HUDEP-2 (cell line): ENCODE data around the gene PLEKHB2.
A peak's percentile ranks its signal among the peaks of the same experiment; 100 is the strongest.
"Not testable (repeated sequence)": the region's sequence is repeated elsewhere in the genome, so short reads cannot be mapped to it uniquely, and the experiment has no call there.

Experiments
- DNase-seq, 76 experiments: peaks; one replicate each; lab custom pipeline; 2025; ENCODE audit not compliant: unreplicated experiment in 76 of 76; lab: John Stamatoyannopoulos, UW

PLEKHB2 gene

DNA sequence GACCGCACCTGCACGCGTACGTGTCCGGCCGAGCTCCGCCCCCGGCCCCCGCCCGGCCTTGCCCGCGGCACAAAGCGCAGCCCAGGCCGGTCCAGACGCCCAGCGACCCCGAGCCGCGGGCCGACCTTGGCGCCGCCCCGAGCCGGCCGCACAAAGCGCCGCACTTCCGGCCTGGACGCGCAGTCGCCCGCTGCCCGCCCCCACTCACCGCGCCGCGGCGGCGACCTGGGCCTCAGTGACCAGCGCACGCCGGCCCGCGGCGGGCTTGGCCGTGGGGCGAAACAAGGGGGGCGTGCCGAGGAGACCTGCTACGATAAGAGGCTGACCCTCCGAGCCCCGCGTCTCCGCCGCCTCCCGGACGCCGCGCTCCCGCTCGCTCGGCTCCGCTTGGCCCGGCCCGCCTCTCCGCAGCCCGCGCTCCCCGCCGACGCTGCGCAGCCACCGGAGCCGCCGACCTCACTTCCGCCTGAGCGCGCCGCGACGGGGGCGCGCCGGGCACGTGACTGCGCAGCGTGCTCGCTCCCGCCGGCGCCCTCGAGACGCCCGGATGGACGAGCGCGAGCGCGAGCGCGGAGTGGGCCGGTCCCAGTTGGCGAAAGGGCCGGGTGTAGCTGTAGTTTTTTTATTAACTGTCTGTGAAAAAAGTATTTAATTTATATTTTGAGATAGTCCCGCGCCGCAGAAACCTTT, 12.0 kb upstream of the PLEKHB2 start, which contains the start of gene FAM168B:
TSS of gene FAM168B (minus strand) at position 455 of the 690 bp plus-strand sequence. CDS start 10,814 bp downstream, outside the sequence.
- peak in 74 of 76 experiments; percentile 15 to 88 (median 72) for DNase-seq

DNA sequence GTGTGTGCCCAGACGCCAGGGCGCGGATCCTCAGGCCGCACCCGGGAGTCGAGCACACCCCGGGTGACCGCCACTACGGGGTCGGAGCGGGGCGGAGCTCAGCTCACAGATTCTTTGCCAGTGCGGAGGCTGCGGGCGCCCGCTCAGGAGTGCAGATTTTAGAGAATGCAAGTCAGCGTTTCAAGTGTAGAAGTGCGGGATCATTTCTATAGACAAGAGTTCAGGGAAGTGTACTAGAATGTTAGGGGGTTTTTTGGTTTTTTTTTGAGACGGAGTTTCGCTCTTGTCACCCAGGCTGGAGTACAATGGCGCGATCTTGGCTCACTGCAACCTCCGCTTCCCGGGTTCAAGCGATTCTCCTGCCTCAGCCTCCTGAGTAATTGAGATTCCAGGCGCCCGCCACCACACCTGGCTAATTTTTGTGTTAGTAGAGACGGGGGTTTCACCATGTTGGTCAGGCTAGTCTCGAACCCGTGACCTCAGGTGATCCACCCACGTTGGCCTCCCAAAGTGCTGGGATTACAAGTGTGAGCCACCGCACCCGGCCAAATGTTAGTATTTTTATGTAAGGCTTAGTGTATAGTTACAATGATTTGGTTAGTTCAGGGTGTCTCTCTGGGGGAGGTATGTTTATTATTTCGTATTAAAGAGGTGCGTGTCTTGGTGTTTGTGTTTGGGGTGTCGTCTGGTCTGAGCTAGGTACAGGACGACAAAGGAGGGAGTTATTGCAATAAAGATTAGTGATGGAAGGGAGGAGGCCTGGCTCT, 11.3 kb upstream of the PLEKHB2 start:
- peak in 26 of 76 experiments; percentile 7 to 82 (median 58) for DNase-seq

DNA sequence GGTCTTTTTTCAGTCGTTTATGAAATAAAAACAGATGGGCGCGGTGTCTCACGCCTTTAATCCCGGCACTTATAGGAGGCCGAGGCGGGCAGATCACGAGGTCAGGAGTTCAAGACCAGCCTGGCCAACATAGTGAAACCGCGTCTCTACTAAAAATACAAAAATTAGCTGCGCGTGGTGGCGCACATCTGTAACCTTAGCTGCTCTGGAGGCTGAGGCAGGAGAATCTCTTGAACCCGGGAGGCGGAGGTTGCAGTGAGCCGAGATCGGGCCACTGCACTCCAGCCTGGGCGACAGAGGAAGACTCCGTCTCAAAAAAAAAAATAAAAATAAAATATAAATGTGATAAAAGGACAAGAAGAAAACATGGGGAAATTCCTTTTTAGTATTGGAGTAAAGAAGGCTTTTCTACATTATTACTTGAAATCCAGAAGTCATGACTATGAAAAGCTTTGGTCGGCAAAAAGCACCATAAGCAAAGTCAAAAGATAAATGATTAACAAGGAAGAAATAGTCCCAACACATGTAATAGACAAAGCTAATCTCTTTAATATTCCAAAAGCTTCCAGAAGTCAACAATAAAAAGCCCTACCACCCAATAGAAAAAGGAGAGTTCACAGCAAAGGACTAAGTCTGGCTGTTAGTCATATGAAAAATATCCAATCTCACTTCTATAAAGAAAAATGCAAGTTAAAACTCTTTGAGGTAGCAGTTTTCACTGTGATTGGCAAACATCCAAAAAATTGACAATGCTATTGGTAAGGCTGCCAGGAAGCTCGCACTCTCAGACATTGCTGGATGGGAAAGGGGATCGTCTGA, 10.5 kb upstream of the PLEKHB2 start:
- DNase-seq = no peak

DNA sequence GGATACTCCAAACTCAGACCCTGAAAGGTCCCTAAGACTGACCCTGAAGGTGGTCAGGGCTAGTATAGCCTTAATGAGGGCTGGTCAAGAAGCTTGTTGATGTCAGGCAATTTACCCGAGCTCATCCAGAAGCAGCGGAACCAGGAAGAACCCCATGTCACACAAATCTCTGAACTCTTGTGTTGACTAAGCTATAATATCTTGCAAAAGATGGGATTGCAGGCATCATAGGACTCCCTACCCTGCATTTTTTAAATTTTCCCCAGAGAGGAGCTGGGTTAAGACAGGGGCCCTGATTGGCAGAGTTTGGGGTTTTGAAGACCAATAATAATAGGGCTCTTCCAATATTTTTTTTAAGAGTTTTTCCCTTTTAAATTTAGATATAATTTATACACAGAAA, 2.0 kb upstream of the PLEKHB2 start:
- no peak for DNase-seq

DNA sequence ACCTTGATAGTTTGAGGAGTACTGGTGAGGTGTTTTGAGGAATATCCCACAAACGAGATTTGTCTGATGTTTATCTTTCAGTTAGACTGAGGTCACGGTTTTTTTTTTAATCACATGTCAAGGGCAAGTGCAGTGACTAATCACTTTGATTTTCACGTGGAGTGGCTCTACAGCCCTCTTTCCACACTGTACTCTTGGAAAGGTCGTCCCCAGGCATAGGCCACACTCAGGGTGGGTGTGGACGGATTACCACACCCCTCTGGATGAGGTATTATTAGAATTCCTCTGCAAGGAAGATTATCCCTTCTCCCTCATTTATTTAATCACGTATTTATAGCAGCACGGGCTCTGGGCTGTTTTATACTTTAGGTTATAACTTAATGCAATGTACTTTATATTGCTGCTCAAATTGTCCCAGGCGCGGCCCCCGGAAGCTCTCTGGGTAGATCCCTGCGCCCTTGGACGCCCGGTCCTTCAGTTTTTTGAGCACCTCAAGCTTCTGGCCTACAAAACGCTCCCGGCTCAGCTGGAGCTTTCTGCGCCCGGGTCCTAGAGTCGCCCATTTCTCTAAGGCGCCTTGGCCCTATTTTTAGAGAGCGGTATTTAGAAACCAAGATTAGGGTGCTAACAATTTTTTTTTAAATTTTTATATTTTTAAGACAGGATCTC, 515 bp upstream of the PLEKHB2 start:
- peak in 53 of 76 experiments; percentile 3 to 78 (median 42) for DNase-seq

DNA sequence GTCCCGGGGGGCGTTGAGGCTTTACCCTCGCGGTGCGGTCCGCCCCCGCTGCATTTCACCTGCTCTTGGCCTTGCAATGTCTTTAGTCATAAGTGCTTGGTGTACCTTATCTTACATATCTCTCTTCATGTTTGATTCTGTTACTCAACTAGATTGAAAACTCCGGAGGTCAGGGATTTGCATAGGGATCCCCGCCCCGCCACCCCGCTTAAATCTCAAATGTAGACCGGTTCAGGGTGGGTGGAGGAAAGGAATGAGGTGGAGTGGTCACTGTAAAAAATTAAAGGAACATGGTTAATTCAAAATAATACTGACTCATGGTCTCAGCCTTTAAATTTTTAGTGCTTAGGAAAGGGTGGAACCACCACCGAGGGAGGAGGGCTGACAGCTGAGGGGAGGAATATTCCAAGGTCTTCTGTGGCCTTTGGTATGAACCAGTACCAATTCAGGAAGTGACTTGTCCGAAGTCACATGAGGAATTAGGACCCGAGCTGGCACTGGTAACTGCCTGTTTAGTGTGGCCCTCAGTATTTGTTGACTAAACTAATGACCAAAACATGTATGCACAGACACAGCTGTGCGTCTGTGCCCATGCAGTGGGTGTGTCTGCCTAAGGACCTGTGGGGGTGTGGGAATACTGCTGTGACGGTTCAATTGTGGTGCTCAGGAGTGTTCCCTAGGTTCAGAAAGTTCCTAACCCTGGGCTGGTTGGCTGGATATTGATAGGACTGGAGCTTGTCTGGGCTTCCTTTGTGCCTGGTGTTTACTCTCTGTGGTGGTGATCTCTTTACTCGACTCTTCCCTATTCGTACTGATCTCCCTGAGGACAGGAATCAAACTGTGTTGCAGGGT, 1.0 kb downstream of the PLEKHB2 start:
- peak in 30 of 76 experiments; percentile 1 to 41 (median 14) for DNase-seq

DNA sequence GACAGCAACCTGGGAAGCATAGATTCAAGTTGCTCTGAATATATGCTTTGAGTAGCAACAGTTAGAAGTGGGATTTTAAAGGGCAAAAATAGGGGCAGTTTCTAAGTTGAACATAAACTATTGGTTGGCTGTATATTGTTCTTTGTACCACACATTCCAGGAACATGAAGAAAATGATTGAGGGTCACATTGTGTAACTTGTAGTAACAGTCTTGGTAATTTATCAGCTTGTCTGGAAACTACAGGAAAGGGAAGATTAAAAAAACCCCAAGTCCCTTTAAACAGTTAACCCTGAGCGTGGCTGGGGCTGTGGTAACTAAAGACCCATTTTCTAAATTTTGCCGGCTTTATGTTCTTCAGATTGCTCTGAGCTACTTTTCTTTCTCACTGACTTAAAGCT, 7.4 kb downstream of the PLEKHB2 start:
- DNase-seq = no peak

DNA sequence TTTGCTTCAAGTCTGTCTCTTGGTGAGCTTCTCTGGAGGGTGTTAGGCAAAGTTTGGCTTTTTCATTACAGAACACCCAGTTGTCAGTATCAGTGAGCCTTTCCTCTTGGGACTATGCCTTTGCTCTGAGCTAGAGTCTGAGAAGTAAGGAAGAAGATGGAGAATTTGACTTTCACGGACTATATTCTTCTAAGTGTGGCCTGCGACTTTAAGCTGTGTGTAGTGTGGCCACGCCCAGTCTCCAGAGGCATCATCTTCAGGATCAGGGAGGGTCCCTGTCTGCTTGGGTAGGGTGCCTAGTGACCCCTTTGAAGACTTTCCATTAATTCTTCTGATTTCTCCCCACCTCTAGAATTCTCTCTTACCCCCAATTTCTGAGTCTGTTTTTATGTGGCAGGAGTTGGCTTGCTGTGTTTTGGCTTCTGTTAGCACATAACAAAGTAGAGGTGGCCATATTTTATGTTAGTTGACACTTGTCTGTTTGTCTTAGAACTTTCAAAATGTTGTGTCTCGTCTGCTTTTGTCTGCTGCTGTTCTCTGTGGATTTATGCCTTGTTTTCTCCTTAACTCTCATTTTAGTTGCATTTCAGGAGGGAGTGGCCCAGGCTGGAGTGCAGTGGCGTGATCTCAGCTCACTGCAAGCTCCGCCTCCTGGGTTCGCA, 8.6 kb downstream of the PLEKHB2 start:
- no peak for DNase-seq

DNA sequence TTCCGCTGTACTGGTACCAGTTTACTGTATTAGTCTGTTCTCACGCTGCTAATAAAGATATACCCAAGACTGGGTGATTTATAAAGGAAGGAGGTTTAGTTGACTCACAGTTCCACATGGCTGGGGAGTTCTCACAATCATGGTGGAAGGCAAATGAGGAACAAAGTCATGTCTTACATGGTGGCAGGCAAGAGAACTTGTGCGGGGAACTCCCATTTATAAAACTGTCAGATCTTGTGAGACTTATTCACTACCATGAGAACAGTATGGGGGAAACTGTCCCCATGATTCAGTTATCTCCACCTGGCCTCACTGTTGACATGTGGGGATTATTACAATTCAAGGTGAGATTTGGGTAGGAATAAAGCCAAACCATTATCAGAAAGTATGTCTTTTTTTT, 9.8 kb downstream of the PLEKHB2 start:
- DNase-seq = not testable (repeated sequence)

DNA sequence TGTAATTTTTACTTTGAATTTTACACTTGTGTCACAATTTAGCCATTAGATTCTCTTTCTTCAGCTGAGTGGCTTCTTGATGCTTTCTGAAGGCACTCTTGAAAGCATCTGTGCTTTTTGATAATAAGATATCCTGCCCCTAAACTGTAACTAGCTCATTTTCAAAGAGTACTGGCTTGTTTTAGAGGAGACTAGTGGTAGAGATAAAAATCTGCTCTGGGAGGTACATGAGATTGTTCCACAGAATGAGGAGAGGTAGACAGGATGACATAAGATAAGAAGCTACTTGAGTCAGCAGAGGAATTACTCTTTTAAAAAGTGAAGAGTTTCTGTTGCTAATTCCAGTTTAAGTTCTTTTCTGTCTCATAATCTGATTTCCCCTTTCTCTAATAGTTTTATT, 10.6 kb downstream of the PLEKHB2 start:
- peak in 14 of 76 experiments; percentile 2 to 60 (median 25) for DNase-seq

DNA sequence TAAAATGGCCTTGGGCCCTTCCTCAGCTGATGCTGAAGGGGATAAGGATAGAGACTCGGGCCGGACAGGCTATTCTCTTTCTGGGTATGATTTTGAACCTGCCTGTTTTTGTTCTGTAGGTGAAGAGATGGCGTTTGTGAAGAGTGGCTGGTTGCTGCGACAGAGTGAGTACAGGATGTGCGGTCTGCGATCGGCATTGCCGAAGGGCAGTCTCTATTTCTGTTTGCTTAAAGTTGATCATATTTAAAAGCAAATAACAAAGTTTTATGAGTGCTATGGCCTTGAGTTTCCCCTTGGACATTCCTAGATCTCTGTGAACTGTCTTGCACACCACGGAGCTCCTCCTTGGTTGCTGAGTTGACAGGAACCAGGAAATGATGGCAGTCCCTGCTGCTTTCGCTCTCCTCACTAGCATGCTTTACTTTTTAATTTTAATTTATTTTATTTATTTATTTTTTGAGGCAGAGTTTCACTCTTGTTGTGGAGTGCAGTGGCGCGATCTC, 15.7 kb downstream of the PLEKHB2 start:
- DNase-seq = no peak

DNA sequence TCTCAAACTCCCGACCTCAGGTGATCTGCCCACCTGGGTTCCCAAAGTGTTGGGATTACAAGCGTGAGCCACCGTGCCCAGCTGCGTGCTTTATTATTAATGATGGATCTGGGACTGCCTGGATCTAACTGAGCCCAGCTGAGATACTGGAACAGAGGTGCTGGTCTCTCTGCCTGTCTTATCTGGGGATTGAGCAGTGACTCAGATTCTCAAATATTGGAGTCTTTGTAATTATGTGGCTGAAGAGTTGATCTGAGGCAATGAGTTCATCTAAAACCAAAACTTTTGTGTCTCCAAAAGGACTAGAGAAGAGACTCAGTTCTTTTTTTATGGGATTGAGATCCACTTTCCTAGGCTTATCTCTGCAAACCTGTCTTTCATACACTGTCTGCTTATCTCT, 16.3 kb downstream of the PLEKHB2 start:
- DNase-seq = no peak

DNA sequence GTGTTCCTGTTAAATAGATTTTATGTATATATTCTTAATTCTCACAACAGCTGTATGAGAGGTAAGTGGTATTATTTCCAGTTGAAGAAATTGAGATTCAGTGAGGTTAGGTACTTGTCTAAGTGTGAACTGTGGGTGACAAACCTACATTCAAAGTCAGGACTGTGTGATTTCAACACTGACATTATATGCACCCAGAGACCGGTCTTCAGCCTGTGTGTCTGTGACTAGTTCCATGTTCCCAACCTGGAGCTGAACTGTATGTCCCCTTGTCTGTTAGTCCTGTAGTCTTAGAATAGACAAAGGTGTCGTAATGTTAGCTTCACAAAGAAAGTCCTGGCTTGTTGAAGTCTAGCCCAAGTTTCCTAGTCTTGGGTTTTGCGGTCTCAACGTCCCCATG, 17.4 kb downstream of the PLEKHB2 start:
- no peak for DNase-seq

DNA sequence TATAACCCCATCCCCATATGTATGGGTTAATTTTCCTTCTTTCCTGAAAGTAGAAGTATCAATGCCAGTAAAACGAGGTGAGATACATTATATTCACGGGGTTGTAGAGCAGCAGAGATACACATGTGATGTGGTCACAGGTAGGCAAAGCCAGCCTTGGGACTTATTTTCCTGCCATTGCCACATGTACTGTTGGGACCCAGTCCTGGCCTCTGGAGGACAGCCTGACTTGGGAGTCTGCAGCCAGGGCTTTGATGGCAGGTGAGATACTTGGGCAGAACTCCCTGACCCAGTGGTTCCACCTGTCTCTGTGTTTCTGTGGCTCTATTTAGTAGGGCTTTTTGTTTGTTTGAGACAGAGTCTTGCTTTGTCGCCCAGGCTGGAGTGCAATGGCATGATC, 18.1 kb downstream of the PLEKHB2 start:
- no peak for DNase-seq

DNA sequence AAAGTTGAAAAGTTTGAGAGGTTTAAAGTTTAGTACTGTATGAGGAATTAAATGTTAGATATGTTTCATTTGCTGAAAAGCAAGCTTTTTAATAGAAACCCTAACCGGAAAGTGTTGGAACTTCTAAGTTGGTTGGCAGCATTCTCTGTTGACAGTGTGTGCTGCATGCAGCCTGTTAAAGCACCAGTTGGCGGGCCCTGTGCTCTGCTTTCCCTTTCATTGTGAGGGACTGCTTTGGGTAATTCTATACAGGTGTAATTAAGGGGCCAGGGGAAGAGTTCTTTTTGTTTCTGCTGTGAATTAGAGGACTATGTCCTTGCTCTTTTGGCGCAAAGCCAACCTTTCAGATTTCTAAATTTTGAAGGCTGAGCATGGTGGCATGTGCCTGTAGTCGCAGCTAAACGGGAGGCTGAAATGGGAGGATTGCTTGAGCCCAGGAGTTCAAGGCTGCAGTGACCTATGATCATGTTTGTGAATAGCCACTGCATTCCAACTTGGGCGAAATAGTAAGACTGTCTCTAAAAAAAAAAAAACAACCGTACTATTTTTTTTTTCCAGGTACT, 20.1 kb downstream of the PLEKHB2 start:
- no peak for DNase-seq

DNA sequence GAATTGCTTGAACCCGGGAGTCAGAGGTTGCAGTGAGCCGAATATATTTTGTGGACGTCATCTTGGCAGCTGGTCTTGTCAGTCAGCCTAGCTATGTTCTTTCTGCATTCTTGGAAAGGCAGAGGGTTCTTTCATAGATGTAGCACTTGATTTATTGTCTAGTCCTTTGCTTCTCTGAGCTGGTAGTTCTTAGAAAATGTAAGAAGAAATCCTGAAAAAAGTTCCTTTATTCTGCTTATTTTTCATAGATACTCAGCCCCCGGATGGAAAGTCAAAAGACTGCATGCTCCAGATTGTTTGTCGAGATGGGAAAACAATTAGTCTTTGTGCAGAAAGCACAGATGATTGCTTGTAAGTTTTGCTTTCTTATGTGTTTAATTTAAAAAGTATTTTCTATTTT, 21.3 kb downstream of the PLEKHB2 start:
- DNase-seq = no peak

DNA sequence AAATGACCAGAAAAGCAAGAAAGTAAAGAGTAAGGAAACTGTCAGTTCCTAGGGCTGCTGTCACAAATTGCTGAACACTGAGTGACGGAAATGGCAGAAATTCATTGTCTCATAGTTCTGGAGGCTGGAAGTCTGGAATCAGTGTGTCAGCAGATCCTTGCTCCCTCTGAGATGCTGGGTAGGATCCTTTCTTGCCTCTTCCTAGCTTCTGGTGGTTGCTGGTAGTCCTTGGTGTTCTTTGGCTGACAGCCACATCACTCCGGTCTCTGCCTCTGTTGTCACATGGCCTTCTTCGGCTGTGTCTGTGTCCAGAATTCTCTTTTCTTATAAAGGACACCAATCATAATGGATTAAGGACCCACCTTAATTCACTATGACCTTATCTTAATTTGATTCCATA, 21.9 kb downstream of the PLEKHB2 start:
- no peak for DNase-seq

DNA sequence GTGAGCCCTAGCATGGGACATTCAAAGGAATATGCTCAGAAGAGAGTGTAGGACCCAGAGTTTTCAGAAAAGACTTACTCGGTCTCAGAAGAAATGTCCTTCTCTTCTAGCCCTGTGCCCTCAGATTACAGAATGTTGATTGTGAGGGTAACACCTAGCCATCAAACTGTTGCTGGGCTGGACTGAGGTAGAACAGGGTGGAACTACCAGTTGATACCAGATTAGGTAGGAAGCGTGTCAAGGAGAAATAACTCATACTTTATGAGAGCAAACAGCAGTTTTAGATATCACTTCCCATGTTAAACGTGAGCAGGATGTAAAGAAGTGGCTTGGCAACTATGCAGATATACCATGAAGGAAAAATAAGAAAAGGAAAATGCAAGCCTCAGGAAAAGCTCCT, 22.8 kb downstream of the PLEKHB2 start:
- DNase-seq = no peak

DNA sequence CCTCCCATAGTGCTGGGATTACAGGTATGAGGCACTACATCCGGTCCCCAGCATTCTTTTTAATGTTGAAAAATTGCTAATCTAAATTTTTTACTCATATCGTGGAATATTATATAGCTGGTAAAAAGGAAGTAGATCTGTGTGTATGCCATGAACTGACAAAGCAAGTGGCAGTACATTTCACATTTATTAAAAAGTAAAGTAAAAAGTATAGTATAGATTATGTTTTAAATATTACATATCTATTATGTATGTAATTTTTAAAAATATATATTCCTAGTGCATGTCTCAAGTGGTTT, 25.1 kb downstream of the PLEKHB2 start:
- DNase-seq = no peak
